Mesenchymal stem cell (in vitro differentiated cells and primary cell): ENCODE results near the gene IGF2BP1.

Source experiments
- DNase-seq: peaks from one replicate; pipeline ENCODE4 v3.0.0-alpha.2; 2013
- H2AFZ ChIP-seq: one replicate; pipeline ENCODE4 v1.6.1; 2013; ENCODE audit warnings: low read depth, mild to moderate bottlenecking, control low read depth, inconsistent platforms, low read length, moderate library complexity
- H2AK5ac ChIP-seq: 2 replicates; pipeline ENCODE4 v1.6.1; 2013; ENCODE audit warnings: low read length, moderate library complexity, mild to moderate bottlenecking, inconsistent platforms; ENCODE audit not compliant: severe bottlenecking
- H2BK120ac ChIP-seq: one replicate; pipeline ENCODE4 v1.6.1; 2013; ENCODE audit warnings: low read depth, mild to moderate bottlenecking, inconsistent platforms, low read length, moderate library complexity
- H2BK12ac ChIP-seq, 2 experiments: one replicate each; pipeline ENCODE4 v1.6.1; 2013; ENCODE audit warnings: inconsistent platforms in 2 of 2, low read length in 2 of 2, mild to moderate bottlenecking in 2 of 2, moderate library complexity in 2 of 2, control low read depth in 1 of 2
- H2BK15ac ChIP-seq: one replicate; pipeline ENCODE4 v1.6.1; 2013; ENCODE audit warnings: mild to moderate bottlenecking, low read depth, inconsistent platforms; ENCODE audit not compliant: poor library complexity, severe bottlenecking
- H2BK5ac ChIP-seq: 2 replicates; pipeline ENCODE4 v1.6.1; 2013; ENCODE audit warnings: low read depth, mild to moderate bottlenecking, low read length, control low read depth, inconsistent platforms; ENCODE audit not compliant: poor library complexity, severe bottlenecking
- H3K14ac ChIP-seq, 2 experiments: one replicate each; pipeline ENCODE4 v1.6.1; 2013; ENCODE audit warnings: inconsistent platforms in 2 of 2, low read length in 2 of 2, control low read depth in 1 of 2, mild to moderate bottlenecking in 1 of 2, moderate library complexity in 1 of 2
- H3K18ac ChIP-seq, 2 experiments: one replicate each; pipeline ENCODE4 v1.6.1; 2013; ENCODE audit warnings: inconsistent platforms in 2 of 2, low read length in 2 of 2, control low read depth in 1 of 2, low read depth in 1 of 2, mild to moderate bottlenecking in 1 of 2
- H3K23ac ChIP-seq, 2 experiments: one replicate each; pipeline ENCODE4 v1.6.1; 2013; ENCODE audit warnings: inconsistent platforms in 2 of 2, low read length in 2 of 2, mild to moderate bottlenecking in 2 of 2, moderate library complexity in 2 of 2, control low read depth in 1 of 2
- H3K27ac ChIP-seq: 2 replicates; pipeline ENCODE4 v1.5.1; 2013; ENCODE audit warnings: mild to moderate bottlenecking, moderate library complexity, low read length, control low read depth, inconsistent platforms; ENCODE audit not compliant: poor library complexity, severe bottlenecking
- H3K27me3 ChIP-seq, 2 experiments: 2 replicates each; pipeline versions ENCODE4 v1.6.1 to v1.7.0; 2013; ENCODE audit warnings: low read length in 2 of 2, mild to moderate bottlenecking in 2 of 2, moderate library complexity in 2 of 2, control low read depth in 1 of 2, inconsistent platforms in 1 of 2; ENCODE audit not compliant: control insufficient read depth in 1 of 2, insufficient read depth in 1 of 2
- H3K36me3 ChIP-seq, 2 experiments: 2 replicates each; pipeline versions ENCODE4 v1.6.1 to v1.7.0; 2013; ENCODE audit warnings: low read length in 2 of 2, control low read depth in 1 of 2, inconsistent platforms in 1 of 2, low read depth in 1 of 2, mild to moderate bottlenecking in 1 of 2; ENCODE audit not compliant: insufficient read depth in 2 of 2, control insufficient read depth in 1 of 2
- H3K4ac ChIP-seq, 2 experiments: one replicate each; pipeline ENCODE4 v1.6.1; 2013; ENCODE audit warnings: inconsistent platforms in 2 of 2, low read length in 2 of 2, mild to moderate bottlenecking in 2 of 2, moderate library complexity in 2 of 2, control low read depth in 1 of 2, low read depth in 1 of 2
- H3K4me1 ChIP-seq: 2 replicates; pipeline ENCODE4 v1.6.1; 2013; ENCODE audit warnings: low read depth, low read length, control low read depth; ENCODE audit not compliant: control insufficient read depth, insufficient read depth
- H3K4me2 ChIP-seq: 2 replicates; pipeline ENCODE4 v1.6.1; 2013; ENCODE audit warnings: low read length, mild to moderate bottlenecking, inconsistent platforms; ENCODE audit not compliant: poor library complexity, severe bottlenecking
- H3K4me3 ChIP-seq, 2 experiments: 2 replicates each; pipeline versions ENCODE4 v1.5.1 to v1.7.0; 2013; ENCODE audit warnings: low read length in 2 of 2, mild to moderate bottlenecking in 2 of 2, control low read depth in 1 of 2, low read depth in 1 of 2; ENCODE audit not compliant: insufficient read depth in 1 of 2
- H3K79me1 ChIP-seq: replicated peaks from 2 replicates; pipeline ENCODE4 v1.6.1; 2013; ENCODE audit warnings: mild to moderate bottlenecking, control low read depth, low read length, inconsistent platforms; ENCODE audit not compliant: poor library complexity, severe bottlenecking
- H3K9ac ChIP-seq: 2 replicates; pipeline ENCODE4 v1.7.0; 2013; ENCODE audit warnings: mild to moderate bottlenecking, low read length, moderate library complexity
- H3K9me3 ChIP-seq: 2 replicates; pipeline ENCODE4 v1.7.0; 2013; ENCODE audit warnings: mild to moderate bottlenecking, low read length; ENCODE audit not compliant: control insufficient read depth
- H4K8ac ChIP-seq: one replicate; pipeline ENCODE4 v1.6.1; 2013; ENCODE audit warnings: inconsistent platforms, mild to moderate bottlenecking, low read length, moderate library complexity
- H4K91ac ChIP-seq: one replicate; pipeline ENCODE4 v1.6.1; 2013; ENCODE audit warnings: mild to moderate bottlenecking, low read length, inconsistent platforms
- WGBS: methylation state at CpG from one replicate; pipeline ENCODE4 v1.1.7; 2013; ENCODE audit warnings: mixed read lengths; 5-methylcytosine and 5-hydroxymethylcytosine counted together

Gene IGF2BP1

DNA sequence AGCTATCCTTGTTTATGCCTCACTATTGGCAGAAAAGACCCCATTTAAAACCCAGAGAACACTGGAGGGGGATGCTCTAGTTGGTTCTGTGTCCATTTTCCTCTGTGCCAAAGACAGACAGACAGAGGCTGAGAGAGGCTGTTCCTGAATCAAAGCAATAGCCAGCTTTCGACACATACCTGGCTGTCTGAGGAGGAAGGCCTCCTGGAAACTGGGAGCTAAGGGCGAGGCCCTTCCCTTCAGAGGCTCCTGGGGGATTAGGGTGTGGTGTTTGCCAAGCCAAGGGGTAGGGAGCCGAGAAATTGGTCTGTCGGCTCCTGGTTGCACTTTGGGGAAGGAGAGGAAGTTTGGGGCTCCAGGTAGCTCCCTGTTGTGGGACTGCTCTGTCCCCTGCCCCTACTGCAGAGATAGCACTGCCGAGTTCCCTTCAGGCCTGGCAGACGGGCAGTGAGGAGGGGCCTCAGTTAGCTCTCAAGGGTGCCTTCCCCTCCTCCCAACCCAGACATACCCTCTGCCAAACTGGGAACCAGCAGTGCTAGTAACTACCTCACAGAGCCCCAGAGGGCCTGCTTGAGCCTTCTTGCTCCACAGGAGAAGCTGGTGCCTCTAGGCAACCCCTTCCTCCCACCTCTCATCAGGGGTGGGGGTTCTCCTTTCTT is 56.1 kb downstream of the IGF2BP1 start:
- H3K4me1 ChIP-seq = peaks cover 3% of the 10 kb centered on the region
- H3K9me3 ChIP-seq = no peaks in the 10 kb centered on the region
- 92% methylated on average over 4 of the region's 6 CpGs for WGBS
- H3K18ac ChIP-seq = peak overlapping the region in 1 of 2 experiments; percentile 43
- no peak overlapping the region for H3K27ac ChIP-seq
- no peak overlapping the region for H2AK5ac ChIP-seq
- H3K9ac ChIP-seq = no peak overlapping the region
- H2BK120ac ChIP-seq = no peak overlapping the region
- H3K14ac ChIP-seq = no peak overlapping the region
- no peak overlapping the region for H4K91ac ChIP-seq
- no peak overlapping the region for H4K8ac ChIP-seq
- H3K27me3 ChIP-seq = peaks cover 0 to 19% of the 10 kb centered on the region in 2 experiments
- H3K36me3 ChIP-seq = peaks cover 5 to 54% of the 10 kb centered on the region in 2 experiments
- no peak overlapping the region for H2BK12ac ChIP-seq
- no peak overlapping the region for H2AFZ ChIP-seq
- H3K4ac ChIP-seq = no peak overlapping the region
- H2BK15ac ChIP-seq = no peak overlapping the region
- H3K79me1 ChIP-seq = peaks cover 24% of the 10 kb centered on the region
- DNase-seq = no peak
- no peak overlapping the region for H3K4me2 ChIP-seq
- no peak overlapping the region for H3K4me3 ChIP-seq
- H2BK5ac ChIP-seq = no peak overlapping the region
- H3K23ac ChIP-seq = no peak overlapping the region

DNA sequence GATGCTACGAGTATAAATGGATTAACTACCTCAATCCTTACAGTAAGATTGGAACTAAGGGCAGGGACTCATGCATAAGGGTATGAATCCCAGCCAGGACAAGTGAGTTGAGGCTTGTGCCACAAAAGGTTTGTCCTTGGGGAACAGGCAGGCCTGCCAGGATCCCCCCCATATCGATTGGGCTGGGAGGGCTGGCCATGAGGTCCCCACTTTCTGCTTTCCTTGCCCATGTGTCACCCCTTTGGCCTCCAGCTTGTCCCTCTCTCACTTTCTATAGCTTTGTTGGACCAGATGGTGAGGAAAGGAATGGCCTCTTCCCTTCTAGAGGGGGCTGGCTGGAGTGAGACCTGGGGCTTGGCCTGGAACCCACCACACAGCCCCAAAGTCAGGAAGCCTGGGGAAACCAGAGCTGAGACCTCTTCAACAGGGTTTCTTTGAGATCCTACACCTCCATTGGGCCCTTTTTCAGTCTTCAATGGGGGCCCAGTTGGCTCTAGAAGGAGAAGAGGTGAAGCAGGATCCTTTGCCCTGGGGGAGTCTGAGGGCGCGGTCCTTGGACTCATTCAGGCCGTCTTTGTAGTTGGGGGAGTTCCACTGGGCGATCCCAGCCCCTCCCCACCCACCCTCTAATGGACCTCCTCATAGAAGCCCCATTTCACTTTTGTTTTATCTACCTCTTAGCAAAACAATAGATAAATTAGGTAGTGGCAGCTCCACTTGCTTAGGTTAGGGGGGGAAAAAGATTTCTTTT is 57.3 kb downstream of the IGF2BP1 start:
- Histone ChIP-seq H2BK5ac (no peak overlapping the region), H3K79me1 (peaks cover 16% of the 10 kb centered on the region), H2AK5ac (no peak overlapping the region), H3K23ac (no peak overlapping the region), H3K27ac (no peak overlapping the region), H3K36me3 (peaks cover 5 to 43% of the 10 kb centered on the region in 2 experiments), H3K4me2 (no peak overlapping the region), H3K9ac (no peak overlapping the region), H4K91ac (no peak overlapping the region), H3K18ac (no peak overlapping the region), H2BK120ac (no peak overlapping the region), H4K8ac (no peak overlapping the region), H2BK15ac (no peak overlapping the region), H3K9me3 (no peaks in the 10 kb centered on the region), H2AFZ (no peak overlapping the region), H3K4me1 (peaks cover 3% of the 10 kb centered on the region), H3K4ac (no peak overlapping the region), H3K4me3 (no peak overlapping the region), H2BK12ac (no peak overlapping the region), H3K14ac (no peak overlapping the region), H3K27me3 (peaks cover 0 to 19% of the 10 kb centered on the region in 2 experiments)
- DNase-seq = no peak
- WGBS = 83% methylated on average over 3 of the region's 6 CpGs

GRCh38 chr17:49055181-49055927 is 58.2 kb downstream of the IGF2BP1 start:
- Histone ChIP-seq H2BK15ac (no peak overlapping the region), H2BK12ac (no peak overlapping the region), H3K27ac (no peak overlapping the region), H3K23ac (no peak overlapping the region), H3K36me3 (peaks cover 0 to 38% of the 10 kb centered on the region in 2 experiments), H3K18ac (no peak overlapping the region), H3K4ac (no peak overlapping the region), H3K27me3 (peaks cover 0 to 19% of the 10 kb centered on the region in 2 experiments), H4K8ac (no peak overlapping the region), H4K91ac (no peak overlapping the region), H2AK5ac (no peak overlapping the region), H3K9me3 (no peaks in the 10 kb centered on the region), H3K9ac (no peak overlapping the region), H3K4me2 (no peak overlapping the region), H2AFZ (no peak overlapping the region), H3K4me1 (peaks cover 3% of the 10 kb centered on the region), H2BK120ac (no peak overlapping the region), H3K79me1 (peaks cover 14% of the 10 kb centered on the region), H2BK5ac (no peak overlapping the region), H3K14ac (no peak overlapping the region), H3K4me3 (no peak overlapping the region)
- WGBS = 83% methylated on average over 5 of the region's 7 CpGs
- no peak for DNase-seq

DNA sequence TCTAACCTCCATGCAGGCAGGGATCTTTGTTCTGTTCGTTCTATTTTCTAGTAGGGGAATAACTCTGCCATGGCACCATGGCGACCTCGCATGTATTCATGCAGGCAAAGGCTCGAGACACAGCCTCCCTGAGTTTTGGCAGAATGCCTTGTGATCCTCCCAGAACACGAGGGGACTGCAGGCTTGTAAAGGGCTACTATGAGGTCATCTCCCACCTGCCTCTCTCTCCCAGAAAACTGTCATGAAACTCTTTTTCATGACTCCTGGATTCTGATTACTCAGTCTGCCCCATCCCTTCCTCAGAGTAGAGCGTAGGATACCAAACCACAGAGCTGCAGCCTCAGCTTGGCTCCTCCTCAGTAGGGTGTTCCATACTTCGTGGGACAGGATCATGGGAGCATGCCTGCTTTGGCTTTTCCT is 64.3 kb downstream of the IGF2BP1 start:
- Histone ChIP-seq H3K9ac (no peak overlapping the region), H2BK120ac (no peak overlapping the region), H3K23ac (peak overlapping the region in 1 of 2 experiments; percentile 73), H2BK15ac (no peak overlapping the region), H2AK5ac (no peak overlapping the region), H3K79me1 (no peaks in the 10 kb centered on the region), H3K36me3 (peaks cover 0 to 2% of the 10 kb centered on the region in 2 experiments), H3K4ac (no peak overlapping the region), H2BK12ac (no peak overlapping the region), H3K4me2 (no peak overlapping the region), H3K14ac (no peak overlapping the region), H3K9me3 (no peaks in the 10 kb centered on the region), H4K91ac (no peak overlapping the region), H4K8ac (no peak overlapping the region), H2BK5ac (no peak overlapping the region), H3K4me3 (no peak overlapping the region), H3K27ac (no peak overlapping the region), H3K27me3 (no peaks in the 10 kb centered on the region), H3K18ac (peak overlapping the region in 1 of 2 experiments; percentile 18), H3K4me1 (peaks cover 2% of the 10 kb centered on the region), H2AFZ (no peak overlapping the region)
- 79% methylated on average over 7 of the region's 7 CpGs for WGBS
- DNase-seq = peak; percentile 38
